ENCODE results near the gene ABCE1. TPM values are rescaled to one million over a fixed set of nuclear protein-coding genes. Genes with fewer than 3 reads are reported as not detected.

ABCE1 gene
- total and polyA plus RNA-seq, 2 donors (not counting 3 experiments of a cell fraction or from before 2014, with no cell fraction given): 38.4 to 114 TPM

GRCh38 chr4:145081756-145082155 is 16.4 kb upstream of the ABCE1 start:
- H3K9me3 ChIP-seq (replicated peaks; ENCODE audit: control insufficient read depth, insufficient read depth, low read length): no peaks in the 10 kb centered on the region
- dilution Hi-C loops (cut with MboI; ENCODE audit: extremely low pct_ligation_motif_present, low sequenced_read_pairs): no loop called here
- no peak overlapping the region for H3K9ac ChIP-seq (replicated peaks; ENCODE audit: extremely low read depth, insufficient read depth, low read length)
- H3K27ac ChIP-seq (ENCODE audit: insufficient read depth, low read depth, low read length): no peak overlapping the region
- intact Hi-C loops (cut with micrococcal nuclease): no loop called here
- H3K4me2 ChIP-seq (ENCODE audit: insufficient read depth, low read length): no peak overlapping the region
- DNase-seq (ENCODE audit: low read depth, low spot score) (no peak), FAIRE-seq (no peak)
- TF ChIP-seq GATA2 (IDR thresholded peaks at IDR 0.05; ENCODE audit: insufficient read depth, insufficient read length, low read depth, low read length): no peak
- TF ChIP-seq JUN (IDR thresholded peaks at IDR 0.05; ENCODE audit: borderline replicate concordance, insufficient read depth, insufficient read length, low read depth): no peak
- no peak for TF ChIP-seq POLR2A (IDR thresholded peaks at IDR 0.05; ENCODE audit: low read depth, low read length)
- TF ChIP-seq EZH2 (IDR thresholded peaks at IDR 0.05; ENCODE audit: borderline replicate concordance, low read depth, low read length, severe bottlenecking): no peak
- TF ChIP-seq, protein P1, sequence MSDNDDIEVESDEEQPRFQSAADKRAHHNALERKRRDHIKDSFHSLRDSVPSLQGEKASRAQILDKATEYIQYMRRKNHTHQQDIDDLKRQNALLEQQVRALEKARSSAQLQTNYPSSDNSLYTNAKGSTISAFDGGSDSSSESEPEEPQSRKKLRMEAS (IDR thresholded peaks at IDR 0.05; ENCODE audit: insufficient read depth, insufficient read length): no peak
- H3K9me1 ChIP-seq (replicated peaks; ENCODE audit: control insufficient read depth, extremely low read depth, insufficient read depth, low read length): no peaks in the 10 kb centered on the region
- no peaks in the 10 kb centered on the region for H3K4me1 ChIP-seq (ENCODE audit: control insufficient read depth, extremely low read depth, insufficient read depth, low read length)
- no peaks in the 10 kb centered on the region for H3K27me3 ChIP-seq (ENCODE audit: control insufficient read depth in 2 of 2, insufficient read depth in 2 of 2, low read length in 2 of 2)
- no peak overlapping the region for H2AFZ ChIP-seq (ENCODE audit: low read depth, low read length)
- H3K36me3 ChIP-seq (ENCODE audit: control insufficient read depth in 2 of 2, extremely low read depth in 1 of 2, insufficient read depth in 2 of 2, low read length in 2 of 2): no peaks in the 10 kb centered on the region
- H3K4me3 ChIP-seq (replicated peaks in 1 of 3; ENCODE audit: insufficient read depth in 1 of 3, low read depth in 1 of 3, low read length in 3 of 3): no peak overlapping the region
- H4K20me1 ChIP-seq (replicated peaks; ENCODE audit: control insufficient read depth, extremely low read depth, insufficient read depth, low read length): no peaks in the 10 kb centered on the region
- ChIA-PET POLR2A (no interaction called here), CTCF (interaction anchor here (0.8 kb wide), 1 partner anchor 13 kb away, joined by 3 read pairs; no protein-coding TSS in a partner anchor)
- H3K79me2 ChIP-seq (ENCODE audit: control insufficient read depth, insufficient read depth, low read length): peaks cover 20% of the 10 kb centered on the region
- BruUV-seq (replicated peaks): no TSS peak

- dilution Hi-C loops (cut with MboI; ENCODE audit: extremely low pct_ligation_motif_present, low sequenced_read_pairs) (no loop called here), intact Hi-C loops (cut with micrococcal nuclease) (no loop called here)
- Histone ChIP-seq H3K4me3 (replicated peaks in 1 of 3; ENCODE audit: insufficient read depth in 1 of 3, low read depth in 1 of 3, low read length in 3 of 3) (no peak overlapping the region), H3K4me2 (ENCODE audit: insufficient read depth, low read length) (no peak overlapping the region), H2AFZ (ENCODE audit: low read depth, low read length) (no peak overlapping the region), H3K9ac (replicated peaks; ENCODE audit: extremely low read depth, insufficient read depth, low read length) (no peak overlapping the region), H4K20me1 (replicated peaks; ENCODE audit: control insufficient read depth, extremely low read depth, insufficient read depth, low read length) (peaks cover 2% of the 10 kb centered on the region), H3K36me3 (ENCODE audit: control insufficient read depth in 2 of 2, extremely low read depth in 1 of 2, insufficient read depth in 2 of 2, low read length in 2 of 2) (no peaks in the 10 kb centered on the region), H3K4me1 (ENCODE audit: control insufficient read depth, extremely low read depth, insufficient read depth, low read length) (peaks cover 7% of the 10 kb centered on the region), H3K27ac (ENCODE audit: insufficient read depth, low read depth, low read length) (no peak overlapping the region), H3K27me3 (ENCODE audit: control insufficient read depth in 2 of 2, insufficient read depth in 2 of 2, low read length in 2 of 2) (no peaks in the 10 kb centered on the region), H3K9me1 (replicated peaks; ENCODE audit: control insufficient read depth, extremely low read depth, insufficient read depth, low read length) (no peaks in the 10 kb centered on the region), H3K79me2 (ENCODE audit: control insufficient read depth, insufficient read depth, low read length) (peaks cover 28% of the 10 kb centered on the region), H3K9me3 (replicated peaks; ENCODE audit: control insufficient read depth, insufficient read depth, low read length) (no peaks in the 10 kb centered on the region)
- no peak for DNase-seq (ENCODE audit: low read depth, low spot score)
- POLR2A ChIA-PET: no interaction called here
- no TSS peak for BruUV-seq (replicated peaks)
- TF ChIP-seq GATA2 (IDR thresholded peaks at IDR 0.05; ENCODE audit: insufficient read depth, insufficient read length, low read depth, low read length) (no peak), MYC (IDR thresholded peaks at IDR 0.05; ENCODE audit: low read depth, low read length) (no peak), FOS (IDR thresholded peaks at IDR 0.05; ENCODE audit: borderline replicate concordance, insufficient read depth, low read length) (no peak), POLR2A (IDR thresholded peaks at IDR 0.05; ENCODE audit: low read depth, low read length) (no peak), EZH2 (IDR thresholded peaks at IDR 0.05; ENCODE audit: borderline replicate concordance, low read depth, low read length, severe bottlenecking) (no peak), POLR2AphosphoS5 (IDR thresholded peaks at IDR 0.05; ENCODE audit: insufficient read depth, low read depth, low read length) (no peak), JUN (IDR thresholded peaks at IDR 0.05; ENCODE audit: borderline replicate concordance, insufficient read depth, insufficient read length, low read depth) (no peak)
- TF ChIP-seq, protein P1 (IDR thresholded peaks at IDR 0.05; ENCODE audit: insufficient read depth, insufficient read length): no peak
- TF ChIP-seq, protein P2, sequence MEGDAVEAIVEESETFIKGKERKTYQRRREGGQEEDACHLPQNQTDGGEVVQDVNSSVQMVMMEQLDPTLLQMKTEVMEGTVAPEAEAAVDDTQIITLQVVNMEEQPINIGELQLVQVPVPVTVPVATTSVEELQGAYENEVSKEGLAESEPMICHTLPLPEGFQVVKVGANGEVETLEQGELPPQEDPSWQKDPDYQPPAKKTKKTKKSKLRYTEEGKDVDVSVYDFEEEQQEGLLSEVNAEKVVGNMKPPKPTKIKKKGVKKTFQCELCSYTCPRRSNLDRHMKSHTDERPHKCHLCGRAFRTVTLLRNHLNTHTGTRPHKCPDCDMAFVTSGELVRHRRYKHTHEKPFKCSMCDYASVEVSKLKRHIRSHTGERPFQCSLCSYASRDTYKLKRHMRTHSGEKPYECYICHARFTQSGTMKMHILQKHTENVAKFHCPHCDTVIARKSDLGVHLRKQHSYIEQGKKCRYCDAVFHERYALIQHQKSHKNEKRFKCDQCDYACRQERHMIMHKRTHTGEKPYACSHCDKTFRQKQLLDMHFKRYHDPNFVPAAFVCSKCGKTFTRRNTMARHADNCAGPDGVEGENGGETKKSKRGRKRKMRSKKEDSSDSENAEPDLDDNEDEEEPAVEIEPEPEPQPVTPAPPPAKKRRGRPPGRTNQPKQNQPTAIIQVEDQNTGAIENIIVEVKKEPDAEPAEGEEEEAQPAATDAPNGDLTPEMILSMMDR (IDR thresholded peaks at IDR 0.05; ENCODE audit: extremely low read depth in 1 of 2, insufficient read depth in 1 of 2, low read depth in 1 of 2, low read length in 2 of 2): no peak
- CTCF ChIA-PET: interaction anchor here (1.5 kb wide), 1 partner anchor 12 kb away, joined by 5 read pairs; no protein-coding TSS in a partner anchor
- no peak for FAIRE-seq
Observed at GRCh38 chr4:145083891-145084605, 14.1 kb upstream of the ABCE1 start.
